HEK293 (cell line): ENCODE data around the gene KIF22.

ENCODE experiments used
- ZNF248 ChIP-seq: fragments of 450-650 bp; formaldehyde crosslinking; IDR thresholded peaks from 2 replicates; pipeline ENCODE4 v1.5.1; 2017; ENCODE audit warnings: missing biosample characterization, missing genetic modification characterization
- TF ChIP-seq, protein P1 (sequence below): fragments of 450-650 bp; formaldehyde crosslinking; IDR thresholded peaks from 2 replicates; pipeline ENCODE4 v1.5.1; 2016; ENCODE audit warnings: missing biosample characterization, missing genetic modification characterization, low read depth
- TF ChIP-seq, protein P2 (sequence below): fragments of 450-650 bp; formaldehyde crosslinking; IDR thresholded peaks from 2 replicates; pipeline ENCODE4 v1.5.1; 2016; ENCODE audit warnings: missing biosample characterization, missing genetic modification characterization

DNA sequence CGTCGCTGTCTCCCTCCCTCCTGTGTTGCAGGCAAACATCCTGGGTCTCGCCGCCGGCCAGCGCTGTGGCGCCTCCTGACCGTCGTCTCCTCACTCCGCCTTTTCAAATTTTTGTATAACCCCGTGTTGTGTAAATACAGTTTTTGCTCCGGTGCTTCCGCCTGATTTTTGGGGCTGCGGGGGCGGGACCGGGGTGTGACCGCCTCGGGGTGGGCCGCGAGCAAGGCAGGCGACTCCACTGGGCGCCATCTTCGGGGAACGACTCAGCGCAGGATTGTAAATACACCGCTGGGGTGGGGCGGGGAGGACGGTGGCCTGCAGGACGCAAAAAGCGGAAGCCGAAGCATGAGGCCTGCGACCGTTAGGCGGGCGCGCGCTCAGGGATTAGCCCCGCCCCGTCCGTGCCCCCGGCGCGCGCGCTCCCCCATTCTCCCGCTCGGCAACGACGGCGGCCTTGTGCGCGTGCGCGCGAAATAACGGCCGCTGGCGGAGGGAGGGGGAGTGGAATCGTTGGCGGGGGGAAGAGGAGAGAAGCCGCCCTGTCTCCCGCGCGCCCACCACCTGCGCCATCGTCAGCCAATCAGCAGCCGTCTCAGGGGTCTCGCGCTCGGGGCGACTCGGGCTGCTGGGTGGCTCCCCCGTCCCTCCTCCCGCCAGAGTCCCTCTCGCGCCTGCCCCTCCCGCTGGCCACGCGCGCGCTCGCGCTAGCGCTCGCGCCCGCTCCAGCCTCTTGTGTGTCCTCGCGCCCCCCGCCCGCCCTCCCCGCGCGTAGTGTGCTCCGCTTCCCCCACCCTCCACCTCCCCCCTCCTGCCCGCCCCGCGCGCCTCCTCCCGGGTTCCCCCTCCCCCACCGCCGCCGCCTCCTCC is 14.9 kb downstream of the KIF22 start:
- TF ChIP-seq, protein P1, sequence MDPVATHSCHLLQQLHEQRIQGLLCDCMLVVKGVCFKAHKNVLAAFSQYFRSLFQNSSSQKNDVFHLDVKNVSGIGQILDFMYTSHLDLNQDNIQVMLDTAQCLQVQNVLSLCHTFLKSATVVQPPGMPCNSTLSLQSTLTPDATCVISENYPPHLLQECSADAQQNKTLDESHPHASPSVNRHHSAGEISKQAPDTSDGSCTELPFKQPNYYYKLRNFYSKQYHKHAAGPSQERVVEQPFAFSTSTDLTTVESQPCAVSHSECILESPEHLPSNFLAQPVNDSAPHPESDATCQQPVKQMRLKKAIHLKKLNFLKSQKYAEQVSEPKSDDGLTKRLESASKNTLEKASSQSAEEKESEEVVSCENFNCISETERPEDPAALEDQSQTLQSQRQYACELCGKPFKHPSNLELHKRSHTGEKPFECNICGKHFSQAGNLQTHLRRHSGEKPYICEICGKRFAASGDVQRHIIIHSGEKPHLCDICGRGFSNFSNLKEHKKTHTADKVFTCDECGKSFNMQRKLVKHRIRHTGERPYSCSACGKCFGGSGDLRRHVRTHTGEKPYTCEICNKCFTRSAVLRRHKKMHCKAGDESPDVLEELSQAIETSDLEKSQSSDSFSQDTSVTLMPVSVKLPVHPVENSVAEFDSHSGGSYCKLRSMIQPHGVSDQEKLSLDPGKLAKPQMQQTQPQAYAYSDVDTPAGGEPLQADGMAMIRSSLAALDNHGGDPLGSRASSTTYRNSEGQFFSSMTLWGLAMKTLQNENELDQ = no peak
- TF ChIP-seq ZNF248 (tag by site-specific recombination) = no peak
- TF ChIP-seq, protein P2, sequence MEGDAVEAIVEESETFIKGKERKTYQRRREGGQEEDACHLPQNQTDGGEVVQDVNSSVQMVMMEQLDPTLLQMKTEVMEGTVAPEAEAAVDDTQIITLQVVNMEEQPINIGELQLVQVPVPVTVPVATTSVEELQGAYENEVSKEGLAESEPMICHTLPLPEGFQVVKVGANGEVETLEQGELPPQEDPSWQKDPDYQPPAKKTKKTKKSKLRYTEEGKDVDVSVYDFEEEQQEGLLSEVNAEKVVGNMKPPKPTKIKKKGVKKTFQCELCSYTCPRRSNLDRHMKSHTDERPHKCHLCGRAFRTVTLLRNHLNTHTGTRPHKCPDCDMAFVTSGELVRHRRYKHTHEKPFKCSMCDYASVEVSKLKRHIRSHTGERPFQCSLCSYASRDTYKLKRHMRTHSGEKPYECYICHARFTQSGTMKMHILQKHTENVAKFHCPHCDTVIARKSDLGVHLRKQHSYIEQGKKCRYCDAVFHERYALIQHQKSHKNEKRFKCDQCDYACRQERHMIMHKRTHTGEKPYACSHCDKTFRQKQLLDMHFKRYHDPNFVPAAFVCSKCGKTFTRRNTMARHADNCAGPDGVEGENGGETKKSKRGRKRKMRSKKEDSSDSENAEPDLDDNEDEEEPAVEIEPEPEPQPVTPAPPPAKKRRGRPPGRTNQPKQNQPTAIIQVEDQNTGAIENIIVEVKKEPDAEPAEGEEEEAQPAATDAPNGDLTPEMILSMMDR = peak; percentile 84
